Neural progenitor cell (in vitro differentiated cells): ENCODE results near the gene KIF15. TPM values are rescaled to one million over a fixed set of nuclear protein-coding genes. Genes with fewer than 3 reads are reported as not detected.

Experiments
- DNase-seq: peaks from one replicate; pipeline ENCODE4 v3.0.0-alpha.2; 2016; ENCODE audit warnings: low spot score
- H2AFZ ChIP-seq: fragments of 200-600 bp; sonication (generic); replicated peaks from 2 replicates; pipeline ENCODE4 v1.6.1; 2016; ENCODE audit warnings: antibody characterized with exemption
- H3F3A ChIP-seq: fragments of 200-600 bp; sonication (generic); 2 replicates; pipeline ENCODE4 v1.6.1; 2016; ENCODE audit warnings: antibody characterized with exemption, low read depth
- H3K27ac ChIP-seq: fragments of 200-600 bp; sonication (generic); 2 replicates; pipeline ENCODE4 v1.5.1; 2016; ENCODE audit warnings: mild to moderate bottlenecking
- H3K27me3 ChIP-seq: fragments of 200-600 bp; sonication (generic); 2 replicates; pipeline ENCODE4 v1.6.1; 2016; ENCODE audit warnings: mild to moderate bottlenecking, moderate library complexity
- H3K36me3 ChIP-seq: fragments of 200-600 bp; sonication (generic); 2 replicates; pipeline ENCODE4 v1.5.1; 2016
- H3K4me1 ChIP-seq: fragments of 200-600 bp; sonication (generic); 2 replicates; pipeline ENCODE4 v1.6.1; 2016; ENCODE audit warnings: mixed run types
- H3K4me2 ChIP-seq: fragments of 200-600 bp; sonication (generic); 2 replicates; pipeline ENCODE4 v1.6.1; 2016
- H3K4me3 ChIP-seq: fragments of 200-600 bp; sonication (generic); 2 replicates; pipeline ENCODE4 v1.5.1; 2016
- H3K79me2 ChIP-seq: fragments of 200-600 bp; sonication (generic); 2 replicates; pipeline ENCODE4 v1.6.1; 2016; ENCODE audit warnings: low read depth
- H3K9ac ChIP-seq: fragments of 200-600 bp; sonication (generic); 2 replicates; pipeline ENCODE4 v1.6.1; 2016
- H3K9me3 ChIP-seq: fragments of 200-600 bp; sonication (generic); 2 replicates; pipeline ENCODE4 v1.5.1; 2016; ENCODE audit warnings: low read depth
- H4K20me1 ChIP-seq: fragments of 200-600 bp; sonication (generic); 2 replicates; pipeline ENCODE4 v1.6.1; 2016; ENCODE audit warnings: low read depth
- H3K27ac Mint-ChIP-seq: 3 replicates; pipeline ENCODE4 v1.8.0; 2021; ENCODE audit warnings: mixed read lengths
- H3K27me3 Mint-ChIP-seq: 2 replicates; pipeline ENCODE4 v1.8.0; 2022; ENCODE audit warnings: low read depth, mild to moderate bottlenecking, inconsistent platforms, moderate library complexity, mixed read lengths; ENCODE audit not compliant: insufficient read depth
- H3K36me3 Mint-ChIP-seq: 3 replicates; pipeline ENCODE4 v1.8.0; 2021; ENCODE audit warnings: mixed read lengths
- H3K4me1 Mint-ChIP-seq: 3 replicates; pipeline ENCODE4 v1.8.0; 2021; ENCODE audit warnings: mixed read lengths
- H3K4me3 Mint-ChIP-seq: 3 replicates; pipeline ENCODE4 v1.8.0; 2021; ENCODE audit warnings: mild to moderate bottlenecking, moderate library complexity, mixed read lengths
- H3K9me3 Mint-ChIP-seq: 3 replicates; pipeline ENCODE4 v1.8.0; 2020; ENCODE audit warnings: mixed read lengths
- EZH2 ChIP-seq: fragments of 200-600 bp; sonication (generic); IDR thresholded peaks from 2 replicates; pipeline ENCODE4 v1.6.1; 2017; ENCODE audit warnings: antibody characterized with exemption, mild to moderate bottlenecking, moderate library complexity
- EZH2phosphoT487 ChIP-seq: fragments of 200-600 bp; sonication (generic); IDR thresholded peaks from 2 replicates; pipeline ENCODE4 v1.6.1; 2017; ENCODE audit warnings: antibody characterized with exemption
- total RNA-seq: library from RNA; depleted of rRNA; stranded (reverse); fragments of >200 nt; gene quantifications from 2 replicates; pipeline ENCODE4 v1.2.3, GENCODE V29; 2015; ENCODE audit warnings: low replicate concordance
- TF ChIP-seq, protein P1 (sequence below): fragments of 200-600 bp; sonication (generic); IDR thresholded peaks from 2 replicates; pipeline ENCODE4 v1.5.1; 2017; ENCODE audit warnings: antibody characterized with exemption, mild to moderate bottlenecking

KIF15 gene
- total RNA-seq, 1 donor from 2014 or later = 83.4 TPM

DNA sequence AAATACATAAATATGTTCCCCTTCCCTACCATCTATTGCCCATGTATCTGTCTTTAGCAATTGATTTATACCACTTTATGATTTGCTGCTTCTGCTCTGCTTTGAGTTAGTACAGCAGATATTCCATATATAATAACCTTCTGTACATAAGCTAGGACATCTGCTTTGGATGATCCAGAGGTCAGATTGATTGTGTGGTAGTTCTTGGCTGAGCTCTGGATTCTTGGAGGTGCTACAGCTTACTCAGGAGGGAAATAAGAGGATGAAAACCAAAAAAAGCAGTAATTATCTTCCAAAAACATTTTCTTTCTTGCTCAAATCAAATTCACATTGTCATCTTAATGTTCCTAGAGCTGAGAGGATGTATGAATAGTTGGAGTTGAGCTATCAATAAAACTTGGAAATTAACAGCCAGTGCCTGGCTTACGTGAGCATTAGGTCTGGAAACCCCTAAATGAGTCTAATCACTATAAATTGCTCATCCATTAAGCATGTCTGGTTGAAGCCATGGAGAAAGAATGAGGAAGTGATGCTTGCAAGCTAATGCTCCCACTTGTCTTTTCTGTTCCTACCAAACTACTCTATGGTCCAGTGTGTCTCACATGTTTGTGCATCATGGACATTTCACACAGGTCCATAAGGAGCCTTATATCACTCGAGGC is 63.8 kb downstream of the KIF15 start:
- no peaks in the 10 kb centered on the region for H3K27me3 Mint-ChIP-seq
- no peaks in the 10 kb centered on the region for H4K20me1 ChIP-seq

GRCh38 chr3:44827196-44827595 is 65.6 kb downstream of the KIF15 start:
- Mint-ChIP-seq H3K4me1 (no peaks in the 10 kb centered on the region), H3K36me3 (peaks cover 42% of the 10 kb centered on the region), H3K27ac (no peak overlapping the region), H3K27me3 (no peaks in the 10 kb centered on the region), H3K9me3 (peaks cover 6% of the 10 kb centered on the region), H3K4me3 (no peak overlapping the region)
- Histone ChIP-seq H3K4me1 (no peaks in the 10 kb centered on the region), H3K27me3 (no peaks in the 10 kb centered on the region), H3K9me3 (no peaks in the 10 kb centered on the region), H3K36me3 (peaks cover 32% of the 10 kb centered on the region), H4K20me1 (no peaks in the 10 kb centered on the region), H3K27ac (no peak overlapping the region), H3F3A (peaks cover 8% of the 10 kb centered on the region), H3K9ac (no peak overlapping the region), H3K4me3 (no peak overlapping the region), H2AFZ (no peak overlapping the region), H3K79me2 (no peaks in the 10 kb centered on the region), H3K4me2 (no peak overlapping the region)
- TF ChIP-seq EZH2phosphoT487 = no peak
- TF ChIP-seq, protein P1, sequence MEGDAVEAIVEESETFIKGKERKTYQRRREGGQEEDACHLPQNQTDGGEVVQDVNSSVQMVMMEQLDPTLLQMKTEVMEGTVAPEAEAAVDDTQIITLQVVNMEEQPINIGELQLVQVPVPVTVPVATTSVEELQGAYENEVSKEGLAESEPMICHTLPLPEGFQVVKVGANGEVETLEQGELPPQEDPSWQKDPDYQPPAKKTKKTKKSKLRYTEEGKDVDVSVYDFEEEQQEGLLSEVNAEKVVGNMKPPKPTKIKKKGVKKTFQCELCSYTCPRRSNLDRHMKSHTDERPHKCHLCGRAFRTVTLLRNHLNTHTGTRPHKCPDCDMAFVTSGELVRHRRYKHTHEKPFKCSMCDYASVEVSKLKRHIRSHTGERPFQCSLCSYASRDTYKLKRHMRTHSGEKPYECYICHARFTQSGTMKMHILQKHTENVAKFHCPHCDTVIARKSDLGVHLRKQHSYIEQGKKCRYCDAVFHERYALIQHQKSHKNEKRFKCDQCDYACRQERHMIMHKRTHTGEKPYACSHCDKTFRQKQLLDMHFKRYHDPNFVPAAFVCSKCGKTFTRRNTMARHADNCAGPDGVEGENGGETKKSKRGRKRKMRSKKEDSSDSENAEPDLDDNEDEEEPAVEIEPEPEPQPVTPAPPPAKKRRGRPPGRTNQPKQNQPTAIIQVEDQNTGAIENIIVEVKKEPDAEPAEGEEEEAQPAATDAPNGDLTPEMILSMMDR = no peak
- no peak for TF ChIP-seq EZH2
- DNase-seq = no peak

More for the DNA sequence above, 63.8 kb downstream of the KIF15 start:
- no peak overlapping the region for H3K4me3 Mint-ChIP-seq
- Histone ChIP-seq H3K27me3 (no peaks in the 10 kb centered on the region), H3K4me2 (no peak overlapping the region), H3K79me2 (no peaks in the 10 kb centered on the region), H3K27ac (no peak overlapping the region), H3K36me3 (peaks cover 21% of the 10 kb centered on the region), H3K9me3 (no peaks in the 10 kb centered on the region), H3F3A (peaks cover 8% of the 10 kb centered on the region), H3K4me3 (no peak overlapping the region), H3K4me1 (no peaks in the 10 kb centered on the region), H2AFZ (no peak overlapping the region), H3K9ac (no peak overlapping the region)
- DNase-seq = no peak
- TF ChIP-seq EZH2phosphoT487 (no peak), EZH2 (no peak)
- TF ChIP-seq, protein P1 = no peak
- H3K36me3 Mint-ChIP-seq = peaks cover 38% of the 10 kb centered on the region
- H3K27ac Mint-ChIP-seq = no peak overlapping the region
- H3K9me3 Mint-ChIP-seq = peaks cover 13% of the 10 kb centered on the region
- no peaks in the 10 kb centered on the region for H3K4me1 Mint-ChIP-seq

GRCh38 chr3:44831232-44831631 is 69.6 kb downstream of the KIF15 start:
- H3K9ac ChIP-seq = no peak overlapping the region
- no peaks in the 10 kb centered on the region for H3K79me2 ChIP-seq
- H3K4me2 ChIP-seq = no peak overlapping the region
- no peaks in the 10 kb centered on the region for H4K20me1 ChIP-seq
- Mint-ChIP-seq H3K9me3 (peaks cover 4% of the 10 kb centered on the region), H3K36me3 (peaks cover 38% of the 10 kb centered on the region), H3K4me1 (no peaks in the 10 kb centered on the region), H3K4me3 (no peak overlapping the region), H3K27ac (no peak overlapping the region), H3K27me3 (no peaks in the 10 kb centered on the region)
- TF ChIP-seq, protein P1 = no peak
- TF ChIP-seq EZH2phosphoT487 (no peak), EZH2 (no peak)
- no peaks in the 10 kb centered on the region for H3K27me3 ChIP-seq
- H3F3A ChIP-seq = peaks cover 8% of the 10 kb centered on the region
- H3K4me1 ChIP-seq = no peaks in the 10 kb centered on the region
- H3K36me3 ChIP-seq = peaks cover 34% of the 10 kb centered on the region
- no peak overlapping the region for H3K4me3 ChIP-seq
- H2AFZ ChIP-seq = no peak overlapping the region
- H3K27ac ChIP-seq = no peak overlapping the region
- H3K9me3 ChIP-seq = no peaks in the 10 kb centered on the region
- no peak for DNase-seq
